NCI-H774 (cell line): ENCODE results near the gene DNLZ.

Experiments
- DNase-seq: peaks from one replicate; lab custom pipeline; 2025; lab: John Stamatoyannopoulos, UW

The DNLZ gene

GRCh38 chr9:136375096-136375495 is 11.6 kb upstream of the DNLZ start:
- no peak for DNase-seq

- no peak for DNase-seq
These were observed 10.6 kb upstream of the DNLZ start for GRCh38 chr9:136374183-136374575.

- no peak for DNase-seq
These were observed 10.0 kb upstream of the DNLZ start, which contains the start of gene CARD9 for GRCh38 chr9:136373300-136374182. Gene CARD9, minus strand, starts transcription at chr9:136373669. Its CDS starts 1,591 bp downstream, at chr9:136372078.

GRCh38 chr9:136372561-136373299 is 9.2 kb upstream of the DNLZ start:
- no peak for DNase-seq

- no peak for DNase-seq
These were observed 8.5 kb upstream of the DNLZ start for GRCh38 chr9:136372006-136372405.

GRCh38 chr9:136371533-136371880 is 8.0 kb upstream of the DNLZ start:
- DNase-seq, result no peak

- no peak for DNase-seq
These were observed 7.4 kb upstream of the DNLZ start for GRCh38 chr9:136370687-136371532.

GRCh38 chr9:136370037-136370436 is 6.5 kb upstream of the DNLZ start:
- no peak for DNase-seq

GRCh38 chr9:136368190-136368589 is 4.6 kb upstream of the DNLZ start:
- no peak for DNase-seq

GRCh38 chr9:136367296-136368145 is 4.0 kb upstream of the DNLZ start:
- DNase-seq, result no peak

- DNase-seq, result no peak
These were observed 3.3 kb upstream of the DNLZ start for GRCh38 chr9:136366826-136367225.

GRCh38 chr9:136365775-136366222 is 2.3 kb upstream of the DNLZ start:
- no peak for DNase-seq

- no peak for DNase-seq
These were observed 1.6 kb upstream of the DNLZ start for GRCh38 chr9:136364942-136365774.

- no peak for DNase-seq
These were observed 605 bp upstream of the DNLZ start for GRCh38 chr9:136363949-136364748.

GRCh38 chr9:136362450-136362784 is 1.1 kb downstream of the DNLZ start:
- DNase-seq, result no peak

- DNase-seq, result no peak
These were observed 1.6 kb downstream of the DNLZ start for GRCh38 chr9:136361754-136362449.

GRCh38 chr9:136361047-136361753 is 2.3 kb downstream of the DNLZ start:
- DNase-seq, result no peak
